ENCODE results near the gene SCAMP1.

DNA sequence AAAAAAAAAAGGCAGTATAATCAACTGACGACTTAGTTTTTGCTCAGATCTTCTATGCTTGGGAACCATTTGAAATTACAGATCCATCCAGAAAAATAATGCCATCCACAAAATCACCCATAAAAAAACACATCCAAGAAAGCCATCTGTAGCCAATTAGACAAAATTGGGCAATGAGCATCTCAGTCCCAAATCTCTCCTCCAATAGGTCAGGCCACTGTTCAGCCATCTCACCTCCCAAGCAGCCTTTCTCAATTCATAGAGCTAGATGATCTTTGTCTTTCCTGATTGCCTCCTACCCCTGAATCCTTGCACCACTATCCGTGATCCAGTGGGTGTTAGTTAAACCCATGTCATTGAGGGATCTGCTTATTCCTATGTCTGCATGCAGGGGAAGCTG lies 139.6 kb downstream of the SCAMP1 start:
- TF ChIP-seq POLR2A (IDR thresholded peaks at IDR 0.05) (no peak), POLR2AphosphoS5 (IDR thresholded peaks at IDR 0.05) (no peak)

Data from breast epithelium (tissue), 3 donors.